Uterus (tissue), 2 donors: Measurements from ENCODE around the gene FDPS.
A peak's percentile ranks its signal among the peaks of the same experiment; 100 is the strongest.

Experiments
- CTCF ChIP-seq, 4 experiments: fragments of 200-600 bp in 2 of 4; fragments of 450-650 bp in 2 of 4; sonication (generic) in 2 of 4; IDR thresholded peaks; one replicate each; pipeline ENCODE4 v1.5.1; 2016 to 2019; ENCODE audit warnings: antibody characterized with exemption in 4 of 4, mild to moderate bottlenecking in 2 of 4, moderate library complexity in 1 of 4
- POLR2A ChIP-seq, 2 donors: fragments of 450-650 bp; IDR thresholded peaks; one replicate each; pipeline ENCODE4 v1.6.1; 2016; ENCODE audit warnings: antibody characterized with exemption in 2 of 2, mild to moderate bottlenecking in 1 of 2, moderate library complexity in 1 of 2

- TF ChIP-seq POLR2A (IDR thresholded peaks at IDR 0.05): peak in 1 of 2 donors; percentile 80
- peak in 2 of 4 experiments; percentile 2 to 16 for TF ChIP-seq CTCF (IDR thresholded peaks at IDR 0.05)
Observed at GRCh38 chr1:155324037-155324716, 15.5 kb downstream of the FDPS start.
